ENCODE measurements around the gene CSE1L.
"Not testable (repeated sequence)": the region's sequence is repeated elsewhere in the genome, so short reads cannot be mapped to it uniquely, and the experiment has no call there.

Gene CSE1L

GRCh38 chr20:49122920-49123319 is 76.8 kb downstream of the CSE1L start:
- no peak for DNase-seq (ENCODE audit: low read depth)

- no peak for DNase-seq (ENCODE audit: low read depth)
Observed at GRCh38 chr20:49123982-49124381, 77.9 kb downstream of the CSE1L start.

GRCh38 chr20:49132995-49133478 is 86.9 kb downstream of the CSE1L start:
- DNase-seq (ENCODE audit: low read depth), result no peak

- DNase-seq (ENCODE audit: low read depth), result no peak
Observed at GRCh38 chr20:49133571-49133970, 87.5 kb downstream of the CSE1L start.

- DNase-seq (ENCODE audit: low read depth), result not testable (repeated sequence)
Observed at GRCh38 chr20:49134797-49135196, 88.7 kb downstream of the CSE1L start.

GRCh38 chr20:49136817-49137571 is 90.9 kb downstream of the CSE1L start:
- no peak for DNase-seq (ENCODE audit: low read depth)

- DNase-seq (ENCODE audit: low read depth), result no peak
Observed at GRCh38 chr20:49138431-49138830, 92.3 kb downstream of the CSE1L start.

GRCh38 chr20:49140411-49140810 is 94.3 kb downstream of the CSE1L start:
- DNase-seq (ENCODE audit: low read depth), result no peak

GRCh38 chr20:49140834-49141233 is 94.7 kb downstream of the CSE1L start:
- no peak for DNase-seq (ENCODE audit: low read depth)

All from activated T-helper 9 cell treated with anti-CD3 and anti-CD28 coated beads, Interleukin-2, amount 50 U/mL, for 16 hours (primary cell).